T-helper 2 cell (primary cell): ENCODE results near the gene MKNK2.
"Not testable (repeated sequence)": the region's sequence is repeated elsewhere in the genome, so short reads cannot be mapped to it uniquely, and the experiment has no call there.

Experiments used
- DNase-seq, 5 experiments: peaks; one replicate each; pipeline versions ENCODE4 v3.0.0 to v3.0.0-alpha.2; 2012 to 2022
- total RNA-seq, 2 donors: gene quantifications; one replicate each; lab custom pipeline; 2026; lab: John Stamatoyannopoulos, UW

The MKNK2 gene
- 247 to 520 reads per million in 2 donors for total RNA-seq

DNA sequence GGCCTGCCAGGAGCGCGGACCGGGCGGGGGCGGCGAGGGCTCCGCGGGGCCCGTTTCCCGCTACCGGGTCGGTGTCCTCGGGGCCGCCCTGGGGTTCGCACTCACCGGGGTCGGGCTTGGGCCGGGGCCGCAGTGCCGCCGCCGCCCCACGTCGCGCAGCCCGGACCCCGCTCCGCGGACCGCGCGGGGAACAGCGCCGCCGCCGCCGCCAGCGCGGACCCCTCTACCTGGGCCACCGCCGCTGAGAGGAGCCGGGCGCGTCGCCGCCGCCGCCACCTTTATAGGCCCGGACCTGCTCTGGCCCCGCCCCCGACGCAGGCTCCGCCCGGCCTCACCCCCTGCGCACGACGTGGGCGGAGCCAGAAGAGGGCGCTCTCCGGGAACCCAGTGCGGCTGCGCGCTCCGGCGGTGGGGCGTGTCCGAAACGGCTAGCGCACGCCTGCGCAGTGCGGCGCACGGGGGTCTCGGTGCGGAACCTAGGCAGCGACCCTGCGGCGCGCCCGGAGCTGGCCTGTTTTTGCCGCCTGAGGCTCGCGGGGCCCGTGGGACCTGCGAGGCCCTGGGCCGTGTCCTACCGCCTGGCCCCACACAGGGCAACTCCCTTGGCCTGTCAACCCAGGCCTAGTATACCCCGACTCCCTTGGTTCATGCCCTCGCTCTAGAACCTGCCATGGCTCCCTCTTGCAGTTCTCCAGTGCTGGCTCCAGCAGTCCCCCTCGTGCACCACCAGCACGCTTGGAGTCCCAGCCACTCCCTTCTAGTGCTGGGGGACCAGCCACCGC lies at the start of gene MKNK2:
TSS of gene MKNK2 (minus strand) at position 254 of the 782 bp plus-strand sequence. CDS start 393 bp downstream, outside the sequence.
- DNase-seq = peak; percentile 88 to 94 (median 91)

DNA sequence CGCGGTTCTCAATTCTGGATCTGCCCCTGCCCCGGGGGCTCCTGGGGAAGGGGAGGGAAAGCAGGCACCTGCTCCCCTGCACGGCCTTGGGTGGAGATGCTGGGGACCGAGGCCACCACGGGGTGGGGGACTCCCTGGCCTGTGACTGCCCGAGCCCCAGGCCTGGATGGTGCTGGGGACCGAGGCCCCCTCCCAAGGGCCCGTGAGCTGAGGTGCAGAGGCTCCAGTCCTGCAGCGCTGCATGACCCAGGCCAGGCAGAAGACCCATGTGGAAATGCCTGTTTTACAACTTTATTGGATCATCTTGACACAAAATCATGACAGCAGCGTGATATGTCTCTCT lies 49.6 kb upstream of the MKNK2 start:
- DNase-seq = no peak

DNA sequence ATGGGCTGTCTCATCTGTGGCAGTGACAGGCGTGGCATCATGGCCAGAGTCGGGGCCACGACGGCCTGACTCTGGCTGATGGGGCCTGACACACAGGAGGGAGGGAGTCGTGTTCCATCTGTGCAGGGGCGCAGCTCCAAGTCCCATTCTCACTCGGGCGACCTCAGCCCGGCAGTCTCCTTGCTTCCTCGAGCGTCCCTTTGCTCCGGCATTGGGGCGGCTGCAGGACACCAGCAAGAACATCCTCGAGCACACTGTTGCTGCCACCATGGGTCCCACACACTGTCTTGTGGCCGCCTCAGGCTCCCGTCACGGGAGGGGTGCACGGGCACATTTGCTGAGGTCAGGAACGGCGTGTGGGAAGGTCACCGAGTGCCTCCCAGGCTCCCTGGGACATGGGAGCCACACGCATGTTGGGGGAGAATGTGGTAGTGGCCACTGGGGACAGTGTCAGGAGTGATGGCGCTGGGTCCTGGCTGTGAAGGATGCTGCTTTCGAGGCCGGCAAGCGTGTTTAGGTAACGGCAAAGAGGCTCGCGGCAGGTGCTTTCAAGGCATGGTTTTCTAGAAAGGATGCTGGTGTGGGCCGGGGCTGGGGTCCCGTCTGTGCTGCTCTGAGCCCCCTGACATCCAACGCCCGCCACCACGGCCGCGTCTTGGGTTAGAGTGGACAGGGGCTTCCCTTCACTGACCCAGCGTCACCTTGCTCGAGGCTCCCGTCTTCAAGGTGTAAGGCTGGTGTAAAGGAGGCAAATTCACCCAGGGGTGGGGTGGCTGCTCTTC lies 49.1 kb upstream of the MKNK2 start:
- DNase-seq = no peak

DNA sequence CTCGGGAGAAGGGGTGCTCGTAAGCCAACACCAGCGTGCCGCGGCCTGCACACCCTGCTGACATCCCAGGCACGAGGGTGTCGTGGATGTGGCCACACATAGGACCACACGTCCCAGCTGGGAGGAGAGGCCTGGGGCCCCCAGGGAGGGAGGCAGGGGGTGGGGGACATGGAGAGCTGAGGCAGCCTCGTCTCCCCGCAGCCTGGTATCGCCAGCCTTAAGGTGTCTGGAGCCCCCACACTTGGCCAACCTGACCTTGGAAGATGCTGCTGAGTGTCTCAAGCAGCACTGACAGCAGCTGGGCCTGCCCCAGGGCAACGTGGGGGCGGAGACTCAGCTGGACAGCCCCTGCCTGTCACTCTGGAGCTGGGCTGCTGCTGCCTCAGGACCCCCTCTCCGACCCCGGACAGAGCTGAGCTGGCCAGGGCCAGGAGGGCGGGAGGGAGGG lies 48.0 kb upstream of the MKNK2 start:
- no peak for DNase-seq

DNA sequence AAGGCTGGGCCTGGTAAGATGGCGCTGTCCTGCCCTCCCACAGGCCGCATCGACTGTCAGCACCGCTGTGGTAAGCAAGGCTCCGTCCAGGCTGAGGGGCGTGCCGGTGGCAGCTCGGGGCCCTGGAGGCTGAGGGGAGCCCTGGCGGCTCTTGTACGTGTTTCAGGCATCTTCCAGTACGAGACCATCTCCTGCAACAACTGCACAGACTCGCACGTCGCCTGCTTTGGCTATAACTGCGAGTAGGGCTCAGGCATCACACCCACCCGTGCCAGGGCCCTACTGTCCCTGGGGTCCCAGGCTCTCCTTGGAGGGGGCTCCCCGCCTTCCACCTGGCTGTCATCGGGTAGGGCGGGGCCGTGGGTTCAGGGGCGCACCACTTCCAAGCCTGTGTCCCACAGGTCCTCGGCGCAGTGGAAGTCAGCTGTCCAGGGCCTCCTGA lies 46.9 kb upstream of the MKNK2 start:
- no peak for DNase-seq

DNA sequence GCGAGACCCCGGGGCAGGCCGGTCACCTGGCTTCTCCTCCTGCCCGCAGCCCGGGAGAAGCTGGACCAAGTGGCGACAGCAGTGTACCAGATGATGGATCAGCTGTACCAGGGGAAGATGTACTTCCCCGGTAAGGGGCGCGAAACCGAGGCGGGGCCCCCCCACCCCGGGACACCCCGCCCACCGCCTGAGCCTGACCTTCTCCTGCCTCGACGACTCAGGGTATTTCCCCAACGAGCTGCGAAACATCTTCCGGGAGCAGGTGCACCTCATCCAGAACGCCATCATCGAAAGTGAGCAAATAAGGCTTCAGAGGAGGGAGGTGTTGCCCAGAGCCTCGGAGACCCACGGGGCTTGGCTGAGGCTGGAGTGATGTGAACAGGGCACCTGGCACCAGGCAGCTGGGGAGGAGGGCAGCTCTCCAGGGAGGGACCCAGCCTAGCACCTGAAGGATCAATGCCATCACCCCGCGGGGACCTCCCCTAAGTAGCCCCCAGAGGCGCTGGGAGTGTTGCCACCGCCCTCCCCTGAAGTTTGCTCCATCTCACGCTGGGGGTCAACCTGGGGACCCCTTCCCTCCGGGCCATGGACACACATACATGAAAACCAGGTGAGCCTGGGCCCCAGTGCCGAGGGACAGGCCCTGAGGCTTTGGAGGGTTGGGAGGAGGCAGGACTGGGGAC lies 46.3 kb upstream of the MKNK2 start:
- peak; percentile 22 to 57 (median 43) for DNase-seq

DNA sequence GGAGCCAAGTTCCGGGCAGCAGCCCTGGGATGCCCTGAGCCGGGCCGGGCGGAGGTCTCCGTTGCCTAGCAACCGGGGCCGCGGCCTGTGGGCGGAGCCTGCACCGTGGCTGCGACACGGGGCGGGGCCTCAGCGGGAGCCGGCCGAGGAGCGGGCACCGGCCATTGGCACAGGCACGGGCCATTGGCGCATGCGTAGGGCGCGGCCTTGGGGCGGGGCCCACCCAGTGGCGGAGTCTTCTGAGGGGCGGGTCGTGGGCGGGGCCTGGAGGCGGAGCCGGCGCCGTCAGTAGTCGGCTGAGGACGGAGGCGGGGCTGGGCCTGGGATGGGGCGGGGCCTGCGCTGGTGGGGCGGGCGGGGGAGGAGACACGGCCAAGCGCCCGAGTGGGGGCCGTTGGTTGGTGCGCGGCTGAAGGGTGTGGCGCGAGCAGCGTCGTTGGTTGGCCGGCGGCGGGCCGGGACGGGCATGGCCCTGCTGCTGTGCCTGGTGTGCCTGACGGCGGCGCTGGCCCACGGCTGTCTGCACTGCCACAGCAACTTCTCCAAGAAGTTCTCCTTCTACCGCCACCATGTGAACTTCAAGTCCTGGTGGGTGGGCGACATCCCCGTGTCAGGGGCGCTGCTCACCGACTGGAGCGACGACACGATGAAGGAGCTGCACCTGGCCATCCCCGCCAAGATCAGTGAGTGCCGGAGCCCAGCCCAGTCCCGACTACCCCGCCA lies 45.6 kb upstream of the MKNK2 start, which contains the start of gene IZUMO4:
TSS of gene IZUMO4 (plus strand) at position 436 of the 723 bp plus-strand sequence. CDS start at position 467, 31 bp downstream.
- DNase-seq = peak; percentile 97 to 100 (median 99)

DNA sequence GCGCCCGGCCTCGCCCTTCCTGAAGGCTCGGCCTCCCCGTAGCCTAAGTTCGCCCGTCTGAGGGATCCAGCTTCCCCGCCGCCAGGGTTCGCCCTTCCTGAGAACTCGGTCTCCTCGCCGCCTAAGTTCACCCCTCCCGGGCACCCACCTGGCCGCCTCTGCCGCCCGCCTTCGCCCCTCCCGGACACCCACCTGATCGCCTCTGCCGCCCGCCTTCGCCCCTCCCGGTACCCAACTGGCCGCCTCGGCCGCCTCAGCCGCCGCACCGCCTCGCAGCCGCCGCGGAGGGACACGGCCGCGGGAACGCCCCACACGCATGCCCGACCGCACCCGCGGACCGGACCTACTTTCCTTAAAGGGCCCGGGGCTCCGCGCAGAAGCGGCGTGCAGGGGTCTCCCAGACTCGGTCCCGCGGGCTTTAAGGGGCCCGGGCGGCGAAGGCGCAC lies 45.0 kb upstream of the MKNK2 start, which contains the start of gene MOB3A:
TSS of gene MOB3A (minus strand) at position 293 of the 446 bp plus-strand sequence. CDS start 17,766 bp downstream, outside the sequence.
- DNase-seq = peak in 4 of 5 experiments; percentile 72 to 97 (median 78)

DNA sequence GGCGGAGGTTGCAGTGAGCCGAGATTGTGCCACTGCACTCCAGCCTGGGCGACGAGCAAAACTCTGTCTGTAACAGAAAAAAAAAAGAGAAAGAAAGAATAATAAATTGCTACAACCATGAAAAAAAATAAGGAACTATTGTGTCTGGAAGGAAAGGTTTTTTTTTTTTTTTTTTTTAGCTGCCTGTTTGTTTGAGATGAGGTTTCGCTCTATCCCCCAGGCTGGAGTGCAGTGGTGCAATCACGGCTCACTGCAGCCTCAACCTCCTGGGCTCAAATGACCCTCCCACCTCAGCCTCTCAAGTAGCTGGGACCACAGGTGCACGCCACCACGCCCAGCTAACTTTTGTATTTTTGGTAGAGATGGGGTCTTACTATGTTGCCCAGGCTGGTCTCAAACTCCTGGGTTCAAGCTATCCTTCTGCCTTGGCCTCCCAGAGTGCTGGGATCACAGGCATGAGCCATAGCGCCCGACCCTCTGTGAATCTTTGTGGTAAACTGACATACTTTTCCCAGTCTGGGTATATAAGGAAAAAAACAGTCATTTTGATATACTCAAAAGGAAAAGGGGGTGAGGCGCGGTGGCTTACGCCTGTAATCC lies 41.0 kb upstream of the MKNK2 start:
- not testable (repeated sequence) for DNase-seq

DNA sequence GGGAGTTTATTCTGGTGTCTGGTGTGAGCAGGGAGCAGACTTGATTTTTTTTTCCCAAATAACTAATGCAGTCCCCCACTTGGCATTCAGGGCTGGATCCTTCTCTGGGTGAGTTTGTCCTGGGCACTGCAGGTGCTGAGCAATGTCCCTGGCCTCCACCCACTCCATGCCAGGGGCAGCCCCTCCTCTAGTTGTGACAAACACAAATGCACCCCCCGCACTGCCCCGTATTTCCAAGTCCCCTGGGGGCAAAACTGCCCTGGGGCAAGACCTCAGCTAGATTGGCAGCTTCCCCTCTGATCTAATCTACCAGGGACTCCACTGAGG lies 38.6 kb upstream of the MKNK2 start:
- no peak for DNase-seq

DNA sequence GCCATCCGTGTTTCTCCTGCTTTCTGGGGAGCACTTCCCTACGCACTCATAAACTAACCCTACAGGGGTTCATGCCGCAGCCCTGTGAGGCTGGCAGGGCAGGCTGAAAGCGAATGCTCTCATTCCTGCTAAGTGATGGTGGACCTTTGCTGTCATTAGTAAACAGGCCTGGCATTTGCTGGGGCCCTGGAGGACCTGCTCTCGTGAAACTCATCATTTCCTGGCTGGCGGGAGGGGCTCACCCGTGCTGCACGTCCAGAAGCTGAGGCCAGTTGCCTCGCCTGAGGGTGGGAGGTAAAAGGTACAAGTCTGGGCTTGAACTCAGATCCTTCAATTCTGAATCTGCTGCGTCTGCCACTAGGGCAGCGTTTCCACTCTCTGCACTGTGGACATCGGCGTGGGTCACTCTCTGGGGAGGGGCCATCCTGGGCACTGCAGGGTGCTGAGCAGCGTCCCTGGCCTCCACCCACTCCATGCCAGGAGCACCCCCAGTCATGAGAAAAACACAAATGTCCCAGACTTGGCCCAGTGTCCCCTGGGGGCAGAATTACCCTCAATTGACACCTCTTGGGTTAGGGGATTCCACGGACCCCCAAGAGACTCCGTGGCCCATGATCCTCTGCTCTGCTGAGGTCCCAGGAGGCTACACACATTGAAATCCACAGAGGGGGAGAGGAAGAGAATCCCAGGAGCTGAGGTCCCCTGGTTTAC lies 38.1 kb upstream of the MKNK2 start:
- DNase-seq = no peak

DNA sequence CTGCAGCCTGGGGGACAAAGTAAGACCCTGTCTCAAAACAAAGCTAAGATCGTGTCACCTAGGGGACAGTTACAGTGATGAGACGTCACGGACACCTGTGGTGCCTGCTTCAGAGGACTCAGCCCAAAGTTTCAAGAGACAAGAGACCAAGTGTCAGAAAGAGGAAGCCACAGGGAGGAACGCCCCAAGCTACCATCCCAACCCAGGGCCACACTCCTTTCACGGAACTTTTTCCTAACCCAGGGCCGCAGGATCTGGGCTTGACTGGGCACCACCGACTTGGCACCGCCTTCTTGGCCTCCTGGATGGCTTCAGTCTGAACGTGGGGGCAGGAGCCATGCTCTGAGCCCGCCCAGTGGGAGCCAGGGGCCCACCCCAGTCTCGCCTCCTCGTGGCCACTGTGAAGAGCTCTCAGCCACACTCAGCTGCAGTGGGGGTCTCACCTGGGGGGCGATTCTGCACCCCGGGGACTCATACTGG lies 36.6 kb upstream of the MKNK2 start:
- DNase-seq = peak in 2 of 5 experiments; percentile 49 to 64

DNA sequence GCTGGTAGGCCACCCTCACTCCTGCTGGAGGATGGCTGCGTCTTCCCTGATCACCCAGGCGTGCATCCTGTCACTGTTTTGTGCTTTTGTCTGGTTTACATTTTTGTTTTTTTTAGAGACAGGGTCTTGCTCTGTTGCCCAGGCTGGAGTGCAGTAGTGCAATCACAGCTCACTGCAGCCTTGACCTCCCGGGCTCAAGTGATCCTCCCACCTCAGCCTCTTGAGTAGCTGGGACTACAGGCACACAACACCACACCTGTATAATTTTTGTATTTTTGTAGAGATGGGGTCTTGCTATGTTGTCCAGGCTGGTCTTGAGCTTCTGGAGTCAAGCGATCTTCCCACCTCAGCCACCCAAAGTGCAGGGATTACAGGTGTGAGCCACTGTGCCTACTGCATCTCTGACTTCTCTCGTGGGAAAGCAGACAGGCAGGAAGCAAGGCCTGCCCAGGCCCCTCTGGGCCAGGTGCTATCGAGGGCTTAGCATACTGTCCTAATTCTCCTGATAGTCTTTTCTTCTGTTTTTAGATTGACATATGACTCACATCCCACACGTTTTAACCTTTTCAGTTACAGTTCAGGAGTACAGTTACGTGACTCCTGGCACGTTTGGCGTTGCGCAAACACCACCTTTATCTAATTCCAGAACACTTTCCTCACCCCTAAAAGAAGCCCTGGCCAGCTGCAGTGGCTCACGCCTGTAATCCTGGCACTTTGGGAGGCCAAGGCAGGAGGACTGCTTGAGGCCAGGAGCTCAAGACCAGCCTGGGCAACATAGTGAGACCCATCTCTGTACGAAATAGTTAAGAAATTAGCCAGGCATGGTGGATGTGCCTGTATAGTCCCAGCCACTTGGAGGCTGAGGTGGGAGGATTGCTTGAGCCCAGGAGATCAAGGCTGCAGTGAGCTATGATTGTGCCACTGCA lies 35.9 kb upstream of the MKNK2 start:
- peak in 1 of 5 experiments; percentile 58 for DNase-seq

DNA sequence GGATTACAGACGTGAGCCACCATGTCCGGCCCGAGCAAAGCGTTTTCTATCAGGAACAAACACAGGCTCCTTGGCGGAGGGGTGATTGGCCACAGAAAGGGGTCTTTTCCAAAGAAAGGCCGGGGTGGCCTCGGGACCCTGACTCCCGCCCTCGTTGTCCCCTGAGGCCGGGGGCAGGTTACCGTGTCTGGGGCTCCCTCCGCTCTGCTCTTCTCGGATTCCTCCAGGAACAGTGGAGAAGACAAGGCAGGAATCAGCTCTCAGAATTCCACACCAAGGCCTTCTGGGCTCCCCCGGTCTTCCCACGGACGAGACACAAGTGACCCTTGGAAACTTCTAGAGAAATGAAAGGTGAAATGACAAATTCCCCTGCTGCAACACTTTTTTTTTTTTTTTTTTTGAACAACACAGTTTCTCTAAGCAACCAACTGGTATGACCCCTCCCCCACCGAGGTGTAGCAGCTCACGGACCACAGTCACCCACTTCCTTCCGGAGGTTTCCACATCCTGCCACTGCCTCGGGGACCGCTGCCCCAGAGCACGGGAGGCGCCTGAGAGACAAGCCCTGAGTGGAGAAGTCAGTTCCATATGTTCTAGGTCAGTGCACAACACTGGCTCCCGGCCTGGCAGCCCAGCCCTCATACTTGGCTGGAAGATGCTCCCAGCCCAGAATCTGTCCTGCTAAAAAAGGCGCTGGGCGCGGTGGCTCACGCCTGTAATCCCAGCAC lies 34.1 kb upstream of the MKNK2 start:
- peak; percentile 73 to 100 (median 89) for DNase-seq

DNA sequence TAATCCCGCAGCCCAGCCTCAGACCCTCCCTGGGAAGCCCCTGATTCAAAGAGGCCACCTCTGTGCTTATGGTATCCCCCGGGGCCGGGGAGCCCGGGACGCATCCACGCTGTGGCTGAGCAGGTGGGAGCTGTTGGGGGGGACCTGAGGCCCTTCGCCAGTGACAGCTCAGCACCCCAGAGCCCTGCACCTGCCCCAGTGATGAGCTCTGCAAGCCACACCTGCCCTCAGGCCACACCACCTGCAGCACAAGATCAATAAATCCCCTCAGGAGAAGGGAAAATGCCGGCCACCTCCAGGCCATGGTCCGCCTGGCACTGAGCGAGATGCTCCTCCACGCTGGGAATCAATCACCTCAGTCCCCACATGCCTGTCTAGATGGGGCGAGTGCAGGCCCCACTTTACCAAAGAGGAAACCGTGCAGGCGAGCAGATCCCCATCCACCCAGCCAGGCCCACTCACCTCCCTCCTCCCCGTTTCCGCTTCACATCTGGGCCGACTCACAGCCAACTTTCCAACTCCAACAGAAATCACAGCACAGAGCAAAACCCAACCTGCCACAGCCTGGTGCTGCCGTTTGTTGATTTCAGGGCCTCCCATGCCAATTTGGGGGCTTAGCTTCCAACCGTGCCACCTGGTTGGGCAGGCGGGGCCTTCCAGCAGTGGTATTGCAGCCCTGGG lies 32.3 kb upstream of the MKNK2 start:
- DNase-seq = peak; percentile 34 to 91 (median 59)

DNA sequence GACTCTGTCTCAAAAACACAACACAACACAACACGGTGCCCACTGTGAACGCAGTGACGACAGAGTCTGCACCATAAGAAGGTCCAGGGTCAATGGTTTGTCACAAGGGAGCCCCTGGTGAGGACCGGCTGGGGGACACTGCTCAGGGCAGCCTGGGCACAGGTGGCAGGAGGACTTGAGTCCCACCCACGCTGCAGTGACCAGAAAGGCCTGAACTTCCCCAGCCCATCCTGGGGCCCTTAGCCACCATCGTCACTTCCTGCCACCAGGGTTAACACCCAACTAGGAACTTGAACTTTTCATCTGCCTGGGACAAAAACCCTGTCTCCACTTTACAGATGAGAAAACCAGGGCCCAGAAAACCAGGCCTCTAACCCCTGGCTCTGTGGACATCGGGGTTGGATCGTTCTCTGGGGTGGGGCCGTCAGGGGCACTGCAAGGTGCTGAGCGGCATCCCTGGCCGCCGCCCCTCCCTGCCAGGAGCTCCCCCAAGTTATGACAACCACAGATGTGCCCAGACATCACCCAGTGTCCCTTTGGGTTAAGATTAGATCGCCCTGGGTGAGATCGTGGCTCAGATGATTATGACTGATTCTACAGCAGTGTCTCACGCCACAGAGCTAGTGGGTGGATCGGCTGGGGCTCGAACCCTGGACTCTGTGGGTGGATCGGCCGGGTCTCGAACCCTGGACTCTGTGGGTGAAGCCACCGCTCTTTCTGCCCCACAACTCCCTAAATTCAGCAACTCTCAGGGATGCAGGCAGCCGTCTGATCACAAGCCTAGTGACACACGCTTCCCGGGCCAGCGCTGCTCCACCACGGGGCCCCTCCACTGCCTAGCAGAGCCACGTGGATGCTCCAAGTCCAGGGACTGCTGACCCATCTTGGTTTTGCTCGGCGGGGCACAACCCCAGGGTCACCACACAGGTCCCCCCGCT lies 31.1 kb upstream of the MKNK2 start:
- DNase-seq = peak in 3 of 5 experiments; percentile 39 to 88 (median 76)

DNA sequence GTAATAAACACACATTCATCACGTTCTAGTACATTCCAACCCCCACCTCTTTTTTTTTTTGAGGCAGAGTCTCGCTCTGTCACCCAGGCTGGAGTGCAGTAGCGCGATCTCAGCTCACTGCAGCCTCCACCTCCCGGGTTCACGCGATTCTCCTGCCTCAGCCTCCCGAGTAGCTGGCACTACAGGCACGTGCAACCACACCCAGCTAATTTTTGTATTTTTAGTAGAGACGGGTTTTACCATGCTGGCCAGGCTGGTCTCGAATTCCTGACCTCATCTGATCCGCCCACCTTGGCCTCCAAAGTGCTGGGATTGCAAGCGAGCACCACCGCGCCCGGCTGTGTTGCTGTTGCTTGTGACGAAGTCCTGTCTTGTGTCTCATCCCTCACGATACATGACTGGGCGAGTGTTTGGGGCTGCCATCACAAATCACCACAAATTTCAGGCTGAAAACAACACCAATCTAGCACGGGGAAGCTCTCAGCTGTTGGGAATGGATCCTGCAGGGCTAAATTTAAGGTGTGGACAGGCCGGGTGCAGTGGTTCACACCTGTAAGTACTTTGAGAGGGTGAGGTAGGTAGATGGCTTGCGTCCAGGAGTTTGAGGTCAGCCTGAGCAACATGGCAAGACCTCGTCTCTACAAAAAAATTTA lies 29.4 kb upstream of the MKNK2 start:
- no peak for DNase-seq
